ENCODE data around the gene THUMPD2.

Gene THUMPD2

GRCh38 chr2:39735648-39736047 is 43.4 kb downstream of the THUMPD2 start:
- Histone ChIP-seq H3K4me3 (replicated peaks; ENCODE audit: low read depth, low read length) (no peak overlapping the region), H3K36me3 (ENCODE audit: control insufficient read depth, insufficient read depth, low read length) (peaks cover 15% of the 10 kb centered on the region), H3K27me3 (replicated peaks; ENCODE audit: control insufficient read depth, insufficient read depth, low read length) (no peaks in the 10 kb centered on the region)
- no peak for DNase-seq (ENCODE audit: extremely low read depth, insufficient read length)
- no peak for TF ChIP-seq CTCF (IDR thresholded peaks at IDR 0.05; ENCODE audit: insufficient read depth, low read length, poor library complexity, severe bottlenecking)

GRCh38 chr2:39734445-39734844 is 44.6 kb downstream of the THUMPD2 start:
- DNase-seq (ENCODE audit: extremely low read depth, insufficient read length), result no peak
- Histone ChIP-seq H3K4me3 (replicated peaks; ENCODE audit: low read depth, low read length) (no peak overlapping the region), H3K36me3 (ENCODE audit: control insufficient read depth, insufficient read depth, low read length) (peaks cover 15% of the 10 kb centered on the region), H3K27me3 (replicated peaks; ENCODE audit: control insufficient read depth, insufficient read depth, low read length) (no peaks in the 10 kb centered on the region)
- TF ChIP-seq CTCF (IDR thresholded peaks at IDR 0.05; ENCODE audit: insufficient read depth, low read length, poor library complexity, severe bottlenecking), result no peak

- Histone ChIP-seq H3K36me3 (ENCODE audit: control insufficient read depth, insufficient read depth, low read length) (peaks cover 13% of the 10 kb centered on the region), H3K4me3 (replicated peaks; ENCODE audit: low read depth, low read length) (no peak overlapping the region), H3K27me3 (replicated peaks; ENCODE audit: control insufficient read depth, insufficient read depth, low read length) (no peaks in the 10 kb centered on the region)
- DNase-seq (ENCODE audit: extremely low read depth, insufficient read length), result no peak
- no peak for TF ChIP-seq CTCF (IDR thresholded peaks at IDR 0.05; ENCODE audit: insufficient read depth, low read length, poor library complexity, severe bottlenecking)
Observed at GRCh38 chr2:39733070-39733674, 45.9 kb downstream of the THUMPD2 start.

- no peak for DNase-seq (ENCODE audit: extremely low read depth, insufficient read length)
- H3K4me3 ChIP-seq (replicated peaks; ENCODE audit: low read depth, low read length), result no peak overlapping the region
- no peak for TF ChIP-seq CTCF (IDR thresholded peaks at IDR 0.05; ENCODE audit: insufficient read depth, low read length, poor library complexity, severe bottlenecking)
- no peaks in the 10 kb centered on the region for H3K27me3 ChIP-seq (replicated peaks; ENCODE audit: control insufficient read depth, insufficient read depth, low read length)
- H3K36me3 ChIP-seq (ENCODE audit: control insufficient read depth, insufficient read depth, low read length), result peaks cover 9% of the 10 kb centered on the region
Observed at GRCh38 chr2:39732482-39732881, 46.6 kb downstream of the THUMPD2 start.

- H3K27me3 ChIP-seq (replicated peaks; ENCODE audit: control insufficient read depth, insufficient read depth, low read length), result no peaks in the 10 kb centered on the region
- H3K4me3 ChIP-seq (replicated peaks; ENCODE audit: low read depth, low read length), result no peak overlapping the region
- no peak for DNase-seq (ENCODE audit: extremely low read depth, insufficient read length)
- TF ChIP-seq CTCF (IDR thresholded peaks at IDR 0.05; ENCODE audit: insufficient read depth, low read length, poor library complexity, severe bottlenecking), result no peak
- H3K36me3 ChIP-seq (ENCODE audit: control insufficient read depth, insufficient read depth, low read length), result peaks cover 5% of the 10 kb centered on the region
Observed at GRCh38 chr2:39731546-39731945, 47.5 kb downstream of the THUMPD2 start.
